Neural cell (in vitro differentiated cells): ENCODE measurements around the gene PRKG1. TPM values are rescaled to one million over a fixed set of nuclear protein-coding genes. Genes with fewer than 3 reads are reported as not detected.
A peak's percentile ranks its signal among the peaks of the same experiment; 100 is the strongest.

Experiments
- H2AFZ ChIP-seq: fragments of 200-600, 300-800 bp; sonication (generic), shearing (Covaris generic); 2 replicates; pipeline ENCODE4 v1.6.0; 2014; ENCODE audit warnings: low read depth, mild to moderate bottlenecking, antibody characterized with exemption, low read length, moderate library complexity
- H3F3A ChIP-seq: fragments of 200-600 bp; shearing (Covaris generic); 2 replicates; pipeline ENCODE4 v1.6.1; 2016; ENCODE audit warnings: mild to moderate bottlenecking, moderate library complexity, mixed read lengths, antibody characterized with exemption, low read length; ENCODE audit not compliant: insufficient read depth, poor library complexity, severe bottlenecking
- H3K27ac ChIP-seq: fragments of 200-600, 300-800 bp; sonication (generic), shearing (Covaris generic); 2 replicates; pipeline ENCODE4 v1.5.1; 2014; ENCODE audit warnings: mild to moderate bottlenecking, low read length, moderate library complexity
- H3K27me3 ChIP-seq: fragments of 300-800, 200-600 bp; sonication (generic), shearing (Covaris generic); 2 replicates; pipeline ENCODE4 v1.6.0; 2014; ENCODE audit warnings: mild to moderate bottlenecking, low read depth, low read length, moderate library complexity; ENCODE audit not compliant: insufficient read depth
- H3K36me3 ChIP-seq: fragments of 300-800, 200-600 bp; sonication (generic), shearing (Covaris generic); 2 replicates; pipeline ENCODE4 v1.5.1; 2014; ENCODE audit warnings: mild to moderate bottlenecking, antibody characterized with exemption, low read length, moderate library complexity; ENCODE audit not compliant: insufficient read depth
- H3K4me2 ChIP-seq: fragments of 300-800, 200-600 bp; sonication (generic), shearing (Covaris generic); 2 replicates; pipeline ENCODE4 v1.6.0; 2014; ENCODE audit warnings: mild to moderate bottlenecking, low read length
- H3K4me3 ChIP-seq: fragments of 300-800, 200-600 bp; sonication (generic), shearing (Covaris generic); 2 replicates; pipeline ENCODE4 v1.5.1; 2014; ENCODE audit warnings: mild to moderate bottlenecking, low read length, moderate library complexity
- H3K79me2 ChIP-seq: fragments of 200-600 bp; shearing (Covaris generic); replicated peaks from 2 replicates; pipeline ENCODE4 v1.6.0; 2014; ENCODE audit warnings: mild to moderate bottlenecking, low read length, moderate library complexity; ENCODE audit not compliant: insufficient read depth
- H3K9ac ChIP-seq: fragments of 300-800, 200-600 bp; sonication (generic), shearing (Covaris generic); 2 replicates; pipeline ENCODE4 v1.6.1; 2016; ENCODE audit warnings: mild to moderate bottlenecking, low read length, mixed read lengths
- H3K9me2 ChIP-seq: fragments of 200-600 bp; shearing (Covaris generic); 2 replicates; pipeline ENCODE4 v1.6.1; 2016; ENCODE audit warnings: mild to moderate bottlenecking, low read length, mixed read lengths; ENCODE audit not compliant: insufficient read depth
- H3K9me3 ChIP-seq: fragments of 200-600, 300-800 bp; sonication (generic), shearing (Covaris generic); 2 replicates; pipeline ENCODE4 v1.6.1; 2016; ENCODE audit warnings: mild to moderate bottlenecking, mixed run types, low read length, moderate library complexity, mixed read lengths
- H4K20me1 ChIP-seq: fragments of 200-600 bp; shearing (Covaris generic); 2 replicates; pipeline ENCODE4 v1.6.1; 2016; ENCODE audit warnings: mild to moderate bottlenecking, mixed run types; ENCODE audit not compliant: insufficient read depth
- EP300 ChIP-seq: fragments of 450-650 bp; conservative IDR thresholded peaks from 2 replicates; pipeline ENCODE4 v1.6.1; 2014; ENCODE audit warnings: antibody characterized with exemption, mild to moderate bottlenecking, moderate library complexity; ENCODE audit not compliant: poor library complexity, severe bottlenecking
- EZH2 ChIP-seq: fragments of 200-600, 300-800 bp; shearing (Covaris generic), sonication (generic); IDR thresholded peaks from 2 replicates; pipeline ENCODE4 v1.6.1; 2014; ENCODE audit warnings: antibody characterized with exemption, low read length, borderline replicate concordance, mild to moderate bottlenecking; ENCODE audit not compliant: insufficient read depth, poor library complexity, severe bottlenecking
- POLR2AphosphoS5 ChIP-seq: IDR thresholded peaks from 2 replicates; pipeline ENCODE4 v1.6.1; 2012
- SMC3 ChIP-seq: fragments of 450-650 bp; conservative IDR thresholded peaks from 2 replicates; pipeline ENCODE4 v1.6.1; 2014; ENCODE audit warnings: antibody characterized with exemption, mild to moderate bottlenecking, moderate library complexity; ENCODE audit not compliant: poor library complexity
- polyA plus RNA-seq: library from polyadenylated mRNA; depleted of rRNA; stranded (reverse); fragments of >200 nt; gene quantifications from 2 replicates; pipeline ENCODE4 v1.2.3, GENCODE V29; 2014
- TF ChIP-seq, protein P1 (sequence below): IDR thresholded peaks from 2 replicates; pipeline ENCODE4 v1.6.1; 2012; ENCODE audit warnings: borderline replicate concordance
- TF ChIP-seq, protein P2 (sequence below): fragments of 450-650 bp; IDR thresholded peaks from 2 replicates; pipeline ENCODE4 v1.5.1; 2014; ENCODE audit warnings: antibody characterized with exemption, mild to moderate bottlenecking, moderate library complexity; ENCODE audit not compliant: poor library complexity, severe bottlenecking

PRKG1 gene
- polyA plus RNA-seq, 1 donor from 2014 or later, result 2.2 TPM

DNA sequence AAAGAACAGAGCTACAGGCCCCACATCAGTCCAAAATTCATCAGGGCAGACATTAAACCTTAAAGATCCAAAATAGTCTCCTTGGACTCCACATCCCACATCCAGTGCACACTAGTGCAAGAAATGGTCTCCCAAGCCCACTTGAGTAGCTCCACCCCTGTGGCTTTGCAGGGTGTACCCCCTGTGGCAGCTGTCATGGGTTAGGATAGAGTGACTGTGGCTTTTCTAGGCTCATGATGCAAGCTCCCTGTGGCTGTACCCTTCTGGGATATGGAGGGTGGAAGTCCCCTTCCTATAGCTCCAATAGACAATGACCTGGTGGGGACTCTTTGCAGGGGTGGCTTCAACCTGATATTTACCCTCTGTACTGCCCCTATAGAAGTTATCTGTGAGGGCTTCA, 1111.0 kb downstream of the PRKG1 start:
- H3K36me3 ChIP-seq, result no peaks in the 10 kb centered on the region
- no peak overlapping the region for H3K9ac ChIP-seq
- H3F3A ChIP-seq, result no peaks in the 10 kb centered on the region
- no peaks in the 10 kb centered on the region for H3K9me3 ChIP-seq
- H3K27me3 ChIP-seq, result no peaks in the 10 kb centered on the region
- H3K9me2 ChIP-seq, result no peaks in the 10 kb centered on the region
- H3K4me2 ChIP-seq, result no peak overlapping the region
- H3K27ac ChIP-seq, result no peak overlapping the region
- TF ChIP-seq, protein P1, sequence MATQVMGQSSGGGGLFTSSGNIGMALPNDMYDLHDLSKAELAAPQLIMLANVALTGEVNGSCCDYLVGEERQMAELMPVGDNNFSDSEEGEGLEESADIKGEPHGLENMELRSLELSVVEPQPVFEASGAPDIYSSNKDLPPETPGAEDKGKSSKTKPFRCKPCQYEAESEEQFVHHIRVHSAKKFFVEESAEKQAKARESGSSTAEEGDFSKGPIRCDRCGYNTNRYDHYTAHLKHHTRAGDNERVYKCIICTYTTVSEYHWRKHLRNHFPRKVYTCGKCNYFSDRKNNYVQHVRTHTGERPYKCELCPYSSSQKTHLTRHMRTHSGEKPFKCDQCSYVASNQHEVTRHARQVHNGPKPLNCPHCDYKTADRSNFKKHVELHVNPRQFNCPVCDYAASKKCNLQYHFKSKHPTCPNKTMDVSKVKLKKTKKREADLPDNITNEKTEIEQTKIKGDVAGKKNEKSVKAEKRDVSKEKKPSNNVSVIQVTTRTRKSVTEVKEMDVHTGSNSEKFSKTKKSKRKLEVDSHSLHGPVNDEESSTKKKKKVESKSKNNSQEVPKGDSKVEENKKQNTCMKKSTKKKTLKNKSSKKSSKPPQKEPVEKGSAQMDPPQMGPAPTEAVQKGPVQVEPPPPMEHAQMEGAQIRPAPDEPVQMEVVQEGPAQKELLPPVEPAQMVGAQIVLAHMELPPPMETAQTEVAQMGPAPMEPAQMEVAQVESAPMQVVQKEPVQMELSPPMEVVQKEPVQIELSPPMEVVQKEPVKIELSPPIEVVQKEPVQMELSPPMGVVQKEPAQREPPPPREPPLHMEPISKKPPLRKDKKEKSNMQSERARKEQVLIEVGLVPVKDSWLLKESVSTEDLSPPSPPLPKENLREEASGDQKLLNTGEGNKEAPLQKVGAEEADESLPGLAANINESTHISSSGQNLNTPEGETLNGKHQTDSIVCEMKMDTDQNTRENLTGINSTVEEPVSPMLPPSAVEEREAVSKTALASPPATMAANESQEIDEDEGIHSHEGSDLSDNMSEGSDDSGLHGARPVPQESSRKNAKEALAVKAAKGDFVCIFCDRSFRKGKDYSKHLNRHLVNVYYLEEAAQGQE, result no peak
- no peak for TF ChIP-seq POLR2AphosphoS5
- TF ChIP-seq, protein P2, sequence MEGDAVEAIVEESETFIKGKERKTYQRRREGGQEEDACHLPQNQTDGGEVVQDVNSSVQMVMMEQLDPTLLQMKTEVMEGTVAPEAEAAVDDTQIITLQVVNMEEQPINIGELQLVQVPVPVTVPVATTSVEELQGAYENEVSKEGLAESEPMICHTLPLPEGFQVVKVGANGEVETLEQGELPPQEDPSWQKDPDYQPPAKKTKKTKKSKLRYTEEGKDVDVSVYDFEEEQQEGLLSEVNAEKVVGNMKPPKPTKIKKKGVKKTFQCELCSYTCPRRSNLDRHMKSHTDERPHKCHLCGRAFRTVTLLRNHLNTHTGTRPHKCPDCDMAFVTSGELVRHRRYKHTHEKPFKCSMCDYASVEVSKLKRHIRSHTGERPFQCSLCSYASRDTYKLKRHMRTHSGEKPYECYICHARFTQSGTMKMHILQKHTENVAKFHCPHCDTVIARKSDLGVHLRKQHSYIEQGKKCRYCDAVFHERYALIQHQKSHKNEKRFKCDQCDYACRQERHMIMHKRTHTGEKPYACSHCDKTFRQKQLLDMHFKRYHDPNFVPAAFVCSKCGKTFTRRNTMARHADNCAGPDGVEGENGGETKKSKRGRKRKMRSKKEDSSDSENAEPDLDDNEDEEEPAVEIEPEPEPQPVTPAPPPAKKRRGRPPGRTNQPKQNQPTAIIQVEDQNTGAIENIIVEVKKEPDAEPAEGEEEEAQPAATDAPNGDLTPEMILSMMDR, result no peak
- no peak for TF ChIP-seq EZH2
- TF ChIP-seq SMC3, result no peak
- H3K4me3 ChIP-seq, result no peak overlapping the region
- H2AFZ ChIP-seq, result no peak overlapping the region
- no peaks in the 10 kb centered on the region for H4K20me1 ChIP-seq
- H3K79me2 ChIP-seq, result no peaks in the 10 kb centered on the region

DNA sequence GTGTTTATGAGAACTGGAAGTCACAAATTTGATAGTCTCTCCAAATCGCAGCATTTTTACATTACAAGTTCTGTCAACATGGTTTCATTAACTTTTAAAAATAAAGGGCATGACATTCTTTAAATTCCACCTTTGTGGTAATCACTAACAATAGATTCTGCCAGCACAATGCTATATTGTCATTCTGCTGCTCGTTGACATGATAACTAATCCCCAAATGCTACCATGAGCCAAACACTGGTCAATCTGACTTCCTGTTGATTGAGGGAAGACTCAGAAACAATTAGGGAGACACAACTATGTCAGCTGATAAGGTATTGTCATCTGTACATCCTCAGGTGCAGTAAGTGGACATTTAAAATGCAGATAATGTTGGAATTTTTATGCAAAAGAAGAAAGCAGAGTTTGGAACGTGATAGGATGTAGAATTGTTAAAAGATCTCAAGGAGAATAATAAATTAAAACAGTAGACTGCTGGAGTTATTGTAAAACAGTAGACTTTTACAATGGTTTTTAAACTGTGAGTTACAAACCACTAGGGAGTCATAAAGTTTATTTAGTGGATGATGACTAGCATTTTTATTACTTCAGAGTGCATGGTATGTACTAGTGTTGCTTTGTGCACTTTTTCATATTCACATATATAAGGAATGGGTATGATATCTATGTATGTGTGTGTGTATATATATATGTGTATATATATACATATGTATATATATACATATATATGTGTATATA, 1113.4 kb downstream of the PRKG1 start:
- Histone ChIP-seq H3K4me3 (no peak overlapping the region), H3F3A (no peaks in the 10 kb centered on the region), H2AFZ (no peak overlapping the region), H3K9me3 (no peaks in the 10 kb centered on the region), H3K27me3 (no peaks in the 10 kb centered on the region), H3K4me2 (no peak overlapping the region), H4K20me1 (no peaks in the 10 kb centered on the region), H3K9ac (no peak overlapping the region), H3K79me2 (no peaks in the 10 kb centered on the region), H3K9me2 (no peaks in the 10 kb centered on the region), H3K27ac (peak overlapping the region; percentile 5), H3K36me3 (no peaks in the 10 kb centered on the region)
- TF ChIP-seq, protein P1, result no peak
- TF ChIP-seq EP300, result peak; percentile 46
